ENCODE measurements around the gene WDR76.
"Not testable (repeated sequence)": the region's sequence is repeated elsewhere in the genome, so short reads cannot be mapped to it uniquely, and the experiment has no call there.

Gene WDR76

GRCh38 chr15:43824302-43825246 is 2.2 kb upstream of the WDR76 start, which contains the start of gene MFAP1:
MFAP1 (minus strand) TSS chr15:43824690; CDS start chr15:43824569, 121 bp downstream.
- DNase-seq: peak; percentile 62 to 79 (median 76)

DNA sequence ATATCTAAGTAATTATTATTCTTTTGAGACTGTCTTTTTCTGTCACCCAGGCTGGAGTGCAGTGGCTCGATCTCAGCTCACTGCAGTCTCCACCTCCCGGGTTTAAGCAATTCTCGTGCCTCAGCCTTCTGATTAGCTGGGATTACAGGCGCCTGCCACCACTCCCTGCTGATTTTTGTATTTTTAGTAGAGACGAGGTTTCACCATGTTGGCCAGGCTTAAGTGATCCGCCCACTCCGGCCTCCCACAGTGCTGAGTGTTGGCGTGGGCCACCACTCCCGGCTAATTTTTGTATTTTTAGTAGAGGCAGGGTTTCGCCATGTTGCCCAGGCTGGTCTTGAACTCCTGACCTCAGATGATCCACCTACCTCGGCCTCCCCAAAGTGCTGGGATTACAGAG is 1.5 kb upstream of the WDR76 start:
- not testable (repeated sequence) for DNase-seq

DNA sequence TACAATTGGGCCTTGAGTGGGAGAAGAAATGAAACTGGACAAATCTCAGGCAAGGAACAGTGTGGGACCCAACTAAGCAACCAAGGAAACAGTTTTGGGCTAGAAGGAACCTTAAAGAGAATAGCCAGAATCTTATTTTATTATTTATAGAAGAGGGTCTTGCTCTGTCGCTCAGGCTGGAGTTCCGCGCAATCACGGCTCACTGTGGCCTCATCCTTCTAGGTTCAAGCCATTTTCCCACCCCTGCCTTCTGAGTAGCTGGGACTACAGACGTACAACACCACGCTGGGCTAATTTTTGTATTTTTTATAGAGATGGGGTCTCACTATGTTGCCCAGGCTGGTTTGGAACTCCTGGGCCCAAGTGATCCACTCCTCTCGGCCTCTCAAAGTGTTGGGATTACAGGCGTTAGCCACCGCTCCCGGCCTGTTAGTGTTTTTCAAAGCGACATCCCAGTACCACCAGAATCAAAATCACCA is 734 bp upstream of the WDR76 start:
- DNase-seq: no peak

- no peak for DNase-seq
Observed at GRCh38 chr15:43828061-43828657, 1.4 kb downstream of the WDR76 start.

- not testable (repeated sequence) for DNase-seq
Observed at GRCh38 chr15:43829951-43830540, 3.2 kb downstream of the WDR76 start.

DNA sequence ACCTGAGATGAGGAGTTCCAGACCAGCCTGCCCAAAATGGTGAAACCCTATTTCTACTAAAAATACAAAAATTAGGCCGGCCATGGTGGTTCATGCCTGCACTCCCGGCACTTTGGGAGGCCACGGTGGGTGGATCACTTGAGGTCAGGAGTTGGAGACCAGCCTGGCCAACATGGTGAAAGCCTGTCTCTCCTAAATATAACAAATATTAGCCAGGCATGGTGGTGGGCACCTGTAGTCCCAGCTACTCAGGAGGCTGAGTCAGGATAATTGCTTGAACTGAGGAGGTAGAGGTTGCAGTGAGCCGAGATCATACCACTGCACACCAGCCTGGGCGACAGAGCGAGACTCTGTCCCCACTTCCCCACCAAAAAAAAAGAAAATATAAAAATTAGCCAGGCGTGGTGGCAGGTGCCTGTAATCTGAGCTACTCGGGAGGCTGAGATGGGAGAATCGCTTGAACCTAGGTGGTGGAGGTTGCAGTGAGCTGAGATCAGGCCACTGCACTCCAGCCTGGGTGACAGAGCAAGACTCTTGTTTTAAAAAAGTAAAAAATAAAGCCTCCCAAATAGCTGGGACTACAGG is 4.0 kb downstream of the WDR76 start:
- not testable (repeated sequence) for DNase-seq

- not testable (repeated sequence) for DNase-seq
Observed at GRCh38 chr15:43831519-43832052, 4.8 kb downstream of the WDR76 start.

- not testable (repeated sequence) for DNase-seq
Observed at GRCh38 chr15:43832485-43832884, 5.7 kb downstream of the WDR76 start.

GRCh38 chr15:43845421-43845820 is 18.6 kb downstream of the WDR76 start:
- DNase-seq: no peak

DNA sequence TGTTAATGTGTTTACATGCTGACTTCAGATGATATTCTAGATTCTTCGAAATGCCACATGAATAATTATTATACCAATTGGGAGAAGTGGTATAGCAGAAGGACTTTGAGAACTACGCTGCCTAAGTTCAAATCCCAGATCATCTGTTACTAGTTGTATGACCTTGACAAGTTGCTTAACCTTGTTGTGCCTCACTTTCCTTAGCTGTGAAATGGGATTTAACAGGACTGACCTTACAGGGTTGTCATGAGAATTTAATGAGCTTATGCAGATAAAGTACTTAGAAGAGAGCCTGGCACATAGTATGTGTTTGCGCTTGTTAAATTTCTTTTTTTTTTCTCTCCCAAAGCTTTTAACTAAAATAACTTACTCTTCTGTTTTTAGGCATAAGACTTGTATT is 24.4 kb downstream of the WDR76 start:
- no peak for DNase-seq

GRCh38 chr15:43852607-43853006 is 25.8 kb downstream of the WDR76 start:
- DNase-seq: no peak

DNA sequence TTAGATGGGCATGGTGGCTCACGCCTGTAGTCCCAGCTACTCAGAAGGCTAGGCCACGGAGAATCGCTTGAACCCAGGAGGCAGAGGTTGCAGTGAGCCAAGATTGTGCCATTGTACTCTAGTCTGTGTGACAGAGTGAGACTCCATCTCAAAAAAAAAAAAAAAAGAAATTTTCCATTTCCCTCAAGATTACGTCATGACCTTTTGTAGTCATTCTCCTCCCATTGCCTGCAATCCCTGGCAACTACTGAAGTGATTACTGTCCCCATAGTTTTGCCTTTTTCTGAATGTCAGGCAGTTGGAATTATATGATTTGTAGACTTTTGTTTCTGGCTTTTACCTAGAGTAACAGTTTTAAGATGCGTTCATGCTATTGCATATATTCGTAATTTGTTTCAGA is 28.0 kb downstream of the WDR76 start:
- DNase-seq: no peak

- DNase-seq: no peak
Observed at GRCh38 chr15:43859546-43859945, 32.7 kb downstream of the WDR76 start.

DNA sequence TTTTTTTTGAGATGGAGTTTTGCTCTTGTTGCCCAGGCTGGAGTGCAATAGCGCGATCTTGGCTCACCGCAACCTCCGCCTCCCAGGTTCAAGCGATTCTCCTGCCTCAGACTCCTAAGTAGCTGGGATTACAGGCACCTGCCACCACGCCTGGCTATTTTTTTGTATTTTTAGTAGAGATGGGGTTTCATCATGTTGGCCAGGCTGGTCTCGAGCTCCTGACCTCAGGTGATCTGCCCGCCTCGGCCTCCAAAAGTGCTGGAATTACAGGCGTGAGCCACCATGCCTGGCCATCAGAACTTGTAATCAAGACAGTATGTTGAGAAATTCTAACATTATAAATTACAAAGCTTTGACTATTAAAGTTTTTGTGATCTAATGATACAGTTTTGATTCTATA is 39.8 kb downstream of the WDR76 start:
- not testable (repeated sequence) for DNase-seq

- no peak for DNase-seq
Observed at GRCh38 chr15:43867096-43867495, 40.3 kb downstream of the WDR76 start.

DNA sequence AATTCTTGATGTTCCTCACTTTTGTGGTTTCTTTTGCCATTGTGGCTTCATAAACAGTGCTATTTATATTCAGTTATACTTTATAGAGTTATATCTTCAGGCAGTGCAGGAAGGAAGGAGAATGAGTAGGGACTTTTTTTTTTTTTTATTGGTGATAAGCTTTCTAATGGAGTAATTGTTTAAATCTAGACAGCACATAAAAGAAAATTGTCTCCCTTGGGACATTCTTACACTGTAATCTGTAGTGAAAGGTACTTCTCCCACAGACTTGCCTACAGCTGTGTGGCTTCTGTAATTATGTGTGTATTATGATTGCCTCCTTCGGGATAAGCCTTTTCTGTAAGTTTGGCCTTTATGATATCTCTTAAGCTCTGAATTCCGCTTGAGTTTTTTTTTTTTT is 41.6 kb downstream of the WDR76 start:
- no peak for DNase-seq

- DNase-seq: no peak
Observed at GRCh38 chr15:43871835-43872234, 45.0 kb downstream of the WDR76 start.

GRCh38 chr15:43872416-43873020 is 45.7 kb downstream of the WDR76 start:
- DNase-seq: no peak

- no peak for DNase-seq
Observed at GRCh38 chr15:43873651-43874050, 46.8 kb downstream of the WDR76 start.

GRCh38 chr15:43876872-43877271 is 50.1 kb downstream of the WDR76 start:
- DNase-seq: no peak

- no peak for DNase-seq
Observed at GRCh38 chr15:43877371-43877770, 50.6 kb downstream of the WDR76 start.

GRCh38 chr15:43878446-43878845 is 51.6 kb downstream of the WDR76 start:
- DNase-seq: no peak
